HepG2 (cell line): ENCODE results near the gene PLEKHG2. TPM values are rescaled to one million over a fixed set of nuclear protein-coding genes. Genes with fewer than 3 reads are reported as not detected.
A peak's percentile ranks its signal among the peaks of the same experiment; 100 is the strongest.

ENCODE experiments used
- AKNA ChIP-seq: sonication (generic); formaldehyde crosslinking; IDR thresholded peaks from 2 replicates; pipeline ENCODE4 v1.4.0; 2020; ENCODE audit warnings: missing genetic modification reagents, borderline replicate concordance
- ATF7-NPFF ChIP-seq: sonication (generic); formaldehyde crosslinking; IDR thresholded peaks from 2 replicates; pipeline ENCODE4 v1.8.1; 2023; ENCODE audit warnings: mild to moderate bottlenecking, low read depth, missing genetic modification reagents, moderate library complexity
- CBFB ChIP-seq: sonication (generic); formaldehyde crosslinking; IDR thresholded peaks from 2 replicates; pipeline ENCODE4 v1.4.0; 2020; ENCODE audit warnings: missing genetic modification reagents
- CHD4 ChIP-seq: fragments of 200-600 bp; sonication (generic); IDR thresholded peaks from 2 replicates; pipeline ENCODE4 v1.7.0; 2017; ENCODE audit warnings: mild to moderate bottlenecking, low read length, borderline replicate concordance
- CTCF ChIP-seq: sonication (generic); formaldehyde crosslinking; IDR thresholded peaks from 2 replicates; pipeline ENCODE4 v1.5.0; 2020; ENCODE audit warnings: mild to moderate bottlenecking, missing genetic modification reagents, moderate library complexity
- HOMEZ ChIP-seq: IDR thresholded peaks from 2 replicates; pipeline ENCODE4 v1.6.1; 2016; ENCODE audit warnings: low read depth
- KDM4B ChIP-seq: sonication (generic); formaldehyde crosslinking; IDR thresholded peaks from 2 replicates; pipeline ENCODE4 v1.4.0; 2020; ENCODE audit warnings: missing genetic modification reagents
- MATR3 ChIP-seq: sonication (generic); formaldehyde crosslinking; IDR thresholded peaks from 2 replicates; pipeline ENCODE4 v1.4.0; 2020; ENCODE audit warnings: missing genetic modification reagents
- RARG ChIP-seq: sonication (generic); formaldehyde crosslinking; IDR thresholded peaks from 2 replicates; pipeline ENCODE4 v1.4.0; 2020; ENCODE audit warnings: low read depth, mild to moderate bottlenecking, missing genetic modification reagents
- RNF2 ChIP-seq: fragments of 450-650 bp; conservative IDR thresholded peaks from 2 replicates; pipeline ENCODE4 v1.6.1; 2016; ENCODE audit warnings: low read depth
- TBL1XR1 ChIP-seq: fragments of 150-350 bp; IDR thresholded peaks from 2 replicates; pipeline ENCODE4 v1.6.1; 2014; ENCODE audit warnings: borderline replicate concordance, low read length; ENCODE audit not compliant: partially characterized antibody
- ZBTB3 ChIP-seq: sonication (generic); formaldehyde crosslinking; IDR thresholded peaks from 2 replicates; pipeline ENCODE4 v1.4.0; 2020; ENCODE audit warnings: low read depth, mild to moderate bottlenecking, moderate library complexity, missing genetic modification reagents, borderline replicate concordance
- ZNF44 ChIP-seq: sonication (generic); formaldehyde crosslinking; IDR thresholded peaks from 2 replicates; pipeline ENCODE4 v1.5.1; 2020; ENCODE audit warnings: mild to moderate bottlenecking, missing genetic modification reagents
- ZNF441 ChIP-seq: sonication (generic); formaldehyde crosslinking; IDR thresholded peaks from 2 replicates; pipeline ENCODE4 v1.7.0; 2021; ENCODE audit warnings: missing genetic modification reagents, borderline replicate concordance
- ZNF546 ChIP-seq: sonication (generic); formaldehyde crosslinking; conservative IDR thresholded peaks from 2 replicates; pipeline ENCODE4 v1.8.1; 2023; ENCODE audit warnings: mild to moderate bottlenecking, missing genetic modification reagents
- ZSCAN12 ChIP-seq: sonication (generic); formaldehyde crosslinking; IDR thresholded peaks from 2 replicates; pipeline ENCODE4 v1.9.0; 2021; ENCODE audit warnings: mild to moderate bottlenecking, missing genetic modification reagents
- polyA plus RNA-seq, 8 experiments: library from polyadenylated mRNA; depleted of rRNA in 3 of 8; stranded (reverse) in 7 of 8; unstranded in 1 of 8; fragments of >200 nt; fragmentation: Illumina TruSeq in 4 of 8; extraction: Trizol in 4 of 8; gene quantifications; 2 replicates each; pipeline versions ENCODE4 v1.2.1 to v1.2.3, GENCODE V29; 2011 to 2016; ENCODE audit warnings: low read depth in 4 of 8, missing spikeins in 1 of 8, mixed read lengths in 1 of 8; ENCODE audit not compliant: insufficient read depth in 1 of 8
- total RNA-seq, 5 experiments: library from RNA; depleted of rRNA; stranded (reverse); fragments of >200 nt; fragmentation: Illumina TruSeq; extraction: Trizol; gene quantifications; 2 replicates each; pipeline ENCODE4 v1.2.3, GENCODE V29; 2016; ENCODE audit warnings: low read depth in 1 of 5
- TF ChIP-seq, protein P1 (sequence below): sonication (generic); formaldehyde crosslinking; IDR thresholded peaks from 2 replicates; pipeline ENCODE4 v1.8.0; 2022; ENCODE audit warnings: missing genetic modification reagents, mild to moderate bottlenecking, borderline replicate concordance
- TF ChIP-seq, protein P2 (sequence below): IDR thresholded peaks from 2 replicates; pipeline ENCODE4 v1.6.1; 2016; ENCODE audit warnings: missing compliant biosample characterization, missing genetic modification reagents, borderline replicate concordance

The PLEKHG2 gene
- total and polyA plus RNA-seq, 2 of the 13 experiments (the other 11 are each of a cell fraction or from before 2014, with no cell fraction given), result 3.6 to 6.8 TPM

- TF ChIP-seq RARG (CRISPR knock-in tag), result no peak
- no peak for TF ChIP-seq RNF2
- no peak for TF ChIP-seq KDM4B (CRISPR knock-in tag)
- no peak for TF ChIP-seq ZBTB3 (CRISPR knock-in tag)
- TF ChIP-seq TBL1XR1, result no peak
- peak; percentile 50; the same call in 1 of the 2 replicates for TF ChIP-seq CHD4
- TF ChIP-seq, protein P1, sequence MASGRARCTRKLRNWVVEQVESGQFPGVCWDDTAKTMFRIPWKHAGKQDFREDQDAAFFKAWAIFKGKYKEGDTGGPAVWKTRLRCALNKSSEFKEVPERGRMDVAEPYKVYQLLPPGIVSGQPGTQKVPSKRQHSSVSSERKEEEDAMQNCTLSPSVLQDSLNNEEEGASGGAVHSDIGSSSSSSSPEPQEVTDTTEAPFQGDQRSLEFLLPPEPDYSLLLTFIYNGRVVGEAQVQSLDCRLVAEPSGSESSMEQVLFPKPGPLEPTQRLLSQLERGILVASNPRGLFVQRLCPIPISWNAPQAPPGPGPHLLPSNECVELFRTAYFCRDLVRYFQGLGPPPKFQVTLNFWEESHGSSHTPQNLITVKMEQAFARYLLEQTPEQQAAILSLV, result peak; percentile 75; the same call in 1 of the 2 replicates
- no peak for TF ChIP-seq AKNA (CRISPR knock-in tag)
- peak; percentile 18; the same call in 1 of the 2 replicates for TF ChIP-seq CTCF
- no peak for TF ChIP-seq ZNF44 (CRISPR knock-in tag)
- TF ChIP-seq CBFB (CRISPR knock-in tag), result no peak
- TF ChIP-seq ZNF546, result no peak; the same call in 1 of the 2 replicates
- TF ChIP-seq ATF7-NPFF (CRISPR knock-in tag), result peak; percentile 65; the same call in 1 of the 2 replicates
- TF ChIP-seq MATR3 (CRISPR knock-in tag), result no peak
- no peak for TF ChIP-seq ZNF441
- TF ChIP-seq HOMEZ (CRISPR knock-in tag), result no peak
- TF ChIP-seq ZSCAN12 (CRISPR knock-in tag), result 0 out of 2 replicates have a peak, but pooled peaks have one; percentile 61
- TF ChIP-seq, protein P2, sequence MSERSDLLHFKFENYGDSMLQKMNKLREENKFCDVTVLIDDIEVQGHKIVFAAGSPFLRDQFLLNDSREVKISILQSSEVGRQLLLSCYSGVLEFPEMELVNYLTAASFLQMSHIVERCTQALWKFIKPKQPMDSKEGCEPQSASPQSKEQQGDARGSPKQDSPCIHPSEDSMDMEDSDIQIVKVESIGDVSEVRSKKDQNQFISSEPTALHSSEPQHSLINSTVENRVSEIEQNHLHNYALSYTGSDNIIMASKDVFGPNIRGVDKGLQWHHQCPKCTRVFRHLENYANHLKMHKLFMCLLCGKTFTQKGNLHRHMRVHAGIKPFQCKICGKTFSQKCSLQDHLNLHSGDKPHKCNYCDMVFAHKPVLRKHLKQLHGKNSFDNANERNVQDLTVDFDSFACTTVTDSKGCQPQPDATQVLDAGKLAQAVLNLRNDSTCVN (CRISPR knock-in tag), result no peak
Observed at GRCh38 chr19:39406656-39407409, 5.6 kb upstream of the PLEKHG2 start, which contains the start of gene ZFP36 (continued).
